Esophagus squamous epithelium (tissue), 4 donors: ENCODE measurements around the gene ITPR2.

ENCODE experiments used
- POLR2A ChIP-seq, 4 donors: fragments of 450-650 bp; IDR thresholded peaks; one replicate each; pipeline ENCODE4 v1.6.1; 2017; ENCODE audit warnings: antibody characterized with exemption in 4 of 4, mild to moderate bottlenecking in 4 of 4, moderate library complexity in 3 of 4
- TF ChIP-seq, protein P1 (sequence below), 6 experiments: fragments of 450-650 bp in 4 of 6; fragments of 200-600 bp in 2 of 6; sonication (generic) in 2 of 6; IDR thresholded peaks; one replicate each; pipeline ENCODE4 v1.5.1; 2016 to 2019; ENCODE audit warnings: antibody characterized with exemption in 6 of 6, mild to moderate bottlenecking in 4 of 6, moderate library complexity in 4 of 6

- TF ChIP-seq, protein P1, sequence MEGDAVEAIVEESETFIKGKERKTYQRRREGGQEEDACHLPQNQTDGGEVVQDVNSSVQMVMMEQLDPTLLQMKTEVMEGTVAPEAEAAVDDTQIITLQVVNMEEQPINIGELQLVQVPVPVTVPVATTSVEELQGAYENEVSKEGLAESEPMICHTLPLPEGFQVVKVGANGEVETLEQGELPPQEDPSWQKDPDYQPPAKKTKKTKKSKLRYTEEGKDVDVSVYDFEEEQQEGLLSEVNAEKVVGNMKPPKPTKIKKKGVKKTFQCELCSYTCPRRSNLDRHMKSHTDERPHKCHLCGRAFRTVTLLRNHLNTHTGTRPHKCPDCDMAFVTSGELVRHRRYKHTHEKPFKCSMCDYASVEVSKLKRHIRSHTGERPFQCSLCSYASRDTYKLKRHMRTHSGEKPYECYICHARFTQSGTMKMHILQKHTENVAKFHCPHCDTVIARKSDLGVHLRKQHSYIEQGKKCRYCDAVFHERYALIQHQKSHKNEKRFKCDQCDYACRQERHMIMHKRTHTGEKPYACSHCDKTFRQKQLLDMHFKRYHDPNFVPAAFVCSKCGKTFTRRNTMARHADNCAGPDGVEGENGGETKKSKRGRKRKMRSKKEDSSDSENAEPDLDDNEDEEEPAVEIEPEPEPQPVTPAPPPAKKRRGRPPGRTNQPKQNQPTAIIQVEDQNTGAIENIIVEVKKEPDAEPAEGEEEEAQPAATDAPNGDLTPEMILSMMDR (IDR thresholded peaks at IDR 0.05), result no peak
- no peak for TF ChIP-seq POLR2A (IDR thresholded peaks at IDR 0.05)
Observed at GRCh38 chr12:26303418-26303817, 529.6 kb downstream of the ITPR2 start.
